GM19328 (cell line): ENCODE measurements around the gene EPS8.
A peak's percentile ranks its signal among the peaks of the same experiment; 100 is the strongest.
"Not testable (repeated sequence)": the region's sequence is repeated elsewhere in the genome, so short reads cannot be mapped to it uniquely, and the experiment has no call there.

Experiments used
- ATAC-seq: cut with Tn5 transposase; IDR thresholded peaks from one replicate; pipeline ENCODE4 v1.9.1; 2021; ENCODE audit warnings: mild to moderate bottlenecking, moderate library complexity; ENCODE audit not compliant: unreplicated experiment

The EPS8 gene

DNA sequence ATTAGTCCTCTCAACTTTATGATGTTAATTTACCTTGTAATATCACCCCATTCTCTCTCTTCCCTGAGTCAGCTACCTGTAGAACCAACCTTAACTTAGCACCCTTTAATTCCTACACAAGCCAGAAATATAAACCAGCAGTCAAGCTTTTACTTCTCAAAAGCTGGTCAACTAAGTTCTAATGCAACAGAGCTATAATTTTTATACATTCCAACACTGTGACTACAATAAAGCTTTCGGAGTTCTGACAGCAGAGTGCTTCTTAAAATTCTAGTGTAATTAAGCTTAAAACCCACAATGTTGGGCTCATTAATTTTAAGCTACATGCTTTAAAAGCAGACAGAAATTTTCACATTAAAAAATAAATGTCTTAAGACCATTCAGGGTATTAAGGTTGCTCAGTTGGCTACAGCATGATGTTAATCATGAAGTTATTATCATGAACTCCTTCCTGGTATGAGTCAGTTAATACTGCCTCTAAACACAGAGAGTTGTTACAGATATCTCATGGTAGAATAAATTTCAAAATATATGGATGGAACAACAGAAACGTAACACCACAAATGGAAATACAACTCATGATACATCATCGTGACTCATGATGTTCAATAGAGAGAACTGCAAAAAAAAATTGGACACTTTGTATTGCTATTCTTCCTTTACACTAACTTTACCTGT lies 126.7 kb downstream of the EPS8 start:
- ATAC-seq = no peak

DNA sequence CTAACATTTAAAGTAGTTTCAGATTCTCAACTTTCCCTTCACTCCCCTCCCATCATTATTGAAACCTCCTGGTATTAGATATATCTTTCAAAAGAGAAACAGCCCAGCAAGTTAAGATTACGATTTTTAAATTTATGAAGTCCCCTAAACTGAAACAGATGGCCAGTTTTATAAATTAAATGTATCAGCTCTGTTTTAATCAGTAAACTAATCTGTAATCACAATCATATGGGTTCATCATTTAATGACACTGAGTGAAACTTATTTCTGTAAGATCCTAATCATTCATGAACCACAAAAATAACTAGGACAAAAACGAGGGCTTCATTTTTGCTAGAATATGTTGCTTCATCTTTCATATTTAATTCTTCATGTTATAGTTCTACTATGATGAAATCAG lies 137.8 kb downstream of the EPS8 start:
- no peak for ATAC-seq

- no peak for ATAC-seq
Measured at GRCh38 chr12:15650399-15651128, 138.6 kb downstream of the EPS8 start.

GRCh38 chr12:15649347-15649746 lies 139.8 kb downstream of the EPS8 start:
- ATAC-seq = no peak

DNA sequence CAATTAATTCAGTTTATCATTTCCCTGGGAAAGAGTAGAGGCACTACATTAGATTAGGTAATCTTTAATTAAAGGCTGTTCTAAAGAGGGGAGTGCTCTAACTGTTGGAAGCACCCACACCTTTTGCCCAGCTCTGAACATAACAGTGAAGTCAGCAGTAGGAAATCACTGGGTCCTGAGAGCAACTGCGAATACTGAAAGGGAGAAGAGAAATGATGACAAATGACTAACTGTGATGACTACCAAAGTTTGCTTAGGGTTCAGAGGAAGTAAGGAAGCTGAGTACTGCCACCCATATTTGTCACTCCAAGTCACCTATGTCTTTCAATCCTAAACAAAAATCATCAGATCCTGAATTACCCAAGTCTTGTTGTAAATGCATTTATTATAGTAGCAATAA lies 140.6 kb downstream of the EPS8 start:
- no peak for ATAC-seq

DNA sequence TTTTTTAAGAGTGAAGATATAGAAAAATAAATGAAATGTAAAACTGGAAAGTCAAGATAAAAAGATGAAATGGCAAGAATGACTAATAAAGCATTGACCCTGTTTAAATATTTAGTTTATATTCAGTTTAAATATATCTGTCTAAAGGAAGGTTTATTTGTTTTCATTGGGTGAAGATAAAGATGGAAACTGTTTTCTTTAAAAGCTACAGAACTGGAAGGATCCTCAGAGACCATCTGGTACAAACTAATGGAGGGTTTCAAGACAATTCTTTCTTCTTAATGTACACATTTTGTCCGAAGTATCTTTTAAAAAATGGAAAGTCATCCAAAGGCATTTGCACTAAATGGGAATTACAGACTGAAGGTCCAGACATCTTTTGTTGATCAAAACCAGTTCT lies 142.6 kb downstream of the EPS8 start:
- no peak for ATAC-seq

DNA sequence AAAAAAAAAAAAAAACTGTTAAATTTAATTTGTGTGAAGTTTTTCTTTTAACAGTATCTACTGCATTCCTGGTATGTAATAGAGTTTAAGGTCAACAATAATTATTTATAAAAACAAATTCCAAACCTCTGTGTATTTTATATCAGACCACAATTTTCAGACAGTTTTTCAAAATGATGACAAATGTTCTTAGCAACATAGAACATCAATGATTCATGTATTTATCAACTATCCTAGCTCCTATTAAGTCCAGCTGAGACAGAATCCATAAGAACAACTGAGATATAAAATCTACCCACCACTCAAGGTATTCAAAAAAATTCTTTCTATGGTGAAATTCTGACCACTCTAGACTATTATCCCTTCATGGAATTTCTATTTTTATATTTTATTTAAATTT lies 144.5 kb downstream of the EPS8 start:
- ATAC-seq = no peak

GRCh38 chr12:15638231-15638630 lies 151.0 kb downstream of the EPS8 start:
- ATAC-seq = no peak

DNA sequence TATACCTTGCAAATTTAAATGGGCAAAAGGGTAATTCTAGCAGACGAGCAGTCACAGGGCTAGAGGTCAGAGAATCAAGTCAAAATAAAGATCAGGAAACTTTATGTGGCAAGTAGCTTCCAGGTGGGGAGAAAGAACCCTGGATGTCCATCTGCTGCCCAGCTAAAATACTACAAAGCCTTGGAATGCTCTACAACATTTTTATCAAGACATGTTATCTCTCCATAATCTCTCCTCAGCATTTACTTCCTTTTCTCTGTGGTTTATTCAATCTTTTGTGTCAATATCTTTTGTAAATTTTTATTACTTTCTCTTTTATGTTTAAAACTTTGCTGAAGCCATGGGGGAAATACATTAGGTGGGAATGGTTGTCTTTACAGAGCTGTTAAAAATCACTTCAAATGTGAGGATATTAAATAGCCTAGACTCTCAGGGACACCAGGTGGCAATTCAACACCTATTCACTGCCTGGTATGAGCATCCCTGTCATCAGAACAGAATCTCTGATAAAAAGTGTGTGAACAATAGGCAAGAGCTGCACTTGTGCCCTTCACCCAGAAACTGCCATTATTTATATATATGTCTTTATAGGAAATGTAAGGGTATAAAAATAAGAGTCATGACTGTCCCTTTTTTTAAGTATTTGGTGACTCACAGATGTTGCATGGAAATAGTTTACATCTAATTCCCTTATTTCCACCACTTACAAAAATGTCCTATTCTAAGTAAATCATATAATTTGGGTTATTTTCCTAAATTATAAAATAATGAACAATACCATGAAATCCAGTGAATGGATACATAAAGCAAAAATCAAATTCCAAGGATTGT lies 152.9 kb downstream of the EPS8 start:
- ATAC-seq = no peak

DNA sequence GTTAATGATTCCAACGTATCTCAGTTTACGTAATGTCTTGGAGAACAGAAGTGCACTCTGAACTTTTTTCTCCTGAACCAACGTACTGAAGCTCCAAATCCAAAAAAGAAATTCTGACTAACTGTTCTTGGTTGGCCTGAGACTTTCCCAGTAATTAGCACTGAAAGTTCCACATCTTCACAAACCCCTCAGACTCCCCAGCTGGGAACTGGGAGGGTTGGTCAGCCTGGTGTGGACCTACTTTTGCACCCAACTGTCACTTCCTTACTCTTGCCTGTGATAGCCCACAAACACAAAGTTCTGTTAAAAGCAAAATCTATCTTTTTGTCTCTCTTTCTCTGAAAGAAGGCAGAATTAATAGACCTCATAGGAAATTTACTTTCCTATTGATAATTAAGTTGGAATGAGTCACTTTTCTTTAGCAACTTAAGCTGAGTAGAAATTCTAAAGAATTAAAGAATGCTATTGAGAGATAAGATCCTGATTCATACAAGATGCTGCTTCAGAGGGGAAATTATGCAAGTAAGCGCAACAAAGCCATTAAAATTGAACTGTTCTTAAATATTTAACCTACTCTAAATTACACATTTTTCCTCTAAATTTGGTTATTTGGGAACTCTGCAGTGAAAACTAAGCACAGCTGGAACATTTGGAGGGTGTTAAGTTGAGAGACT lies 155.0 kb downstream of the EPS8 start:
- no peak for ATAC-seq

DNA sequence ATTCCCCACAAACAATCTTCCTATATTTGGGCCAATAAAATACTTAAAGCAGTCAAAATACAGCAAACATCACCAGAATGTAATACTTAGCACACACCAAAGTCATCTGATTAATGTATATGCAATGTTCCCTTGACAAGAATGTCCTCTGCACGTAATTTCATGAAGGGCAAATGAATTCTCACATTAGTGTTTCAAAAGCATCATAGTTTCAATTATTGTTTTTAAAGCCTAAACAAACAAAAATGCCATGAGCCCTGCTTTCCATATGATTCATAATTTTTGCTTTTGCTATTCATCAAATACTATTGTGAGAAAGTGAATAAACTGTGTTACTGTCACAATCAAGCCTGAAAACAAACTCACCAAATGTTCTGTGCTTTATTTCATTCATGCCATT lies 156.0 kb downstream of the EPS8 start:
- ATAC-seq = no peak

GRCh38 chr12:15632708-15633107 lies 156.5 kb downstream of the EPS8 start:
- ATAC-seq = no peak

DNA sequence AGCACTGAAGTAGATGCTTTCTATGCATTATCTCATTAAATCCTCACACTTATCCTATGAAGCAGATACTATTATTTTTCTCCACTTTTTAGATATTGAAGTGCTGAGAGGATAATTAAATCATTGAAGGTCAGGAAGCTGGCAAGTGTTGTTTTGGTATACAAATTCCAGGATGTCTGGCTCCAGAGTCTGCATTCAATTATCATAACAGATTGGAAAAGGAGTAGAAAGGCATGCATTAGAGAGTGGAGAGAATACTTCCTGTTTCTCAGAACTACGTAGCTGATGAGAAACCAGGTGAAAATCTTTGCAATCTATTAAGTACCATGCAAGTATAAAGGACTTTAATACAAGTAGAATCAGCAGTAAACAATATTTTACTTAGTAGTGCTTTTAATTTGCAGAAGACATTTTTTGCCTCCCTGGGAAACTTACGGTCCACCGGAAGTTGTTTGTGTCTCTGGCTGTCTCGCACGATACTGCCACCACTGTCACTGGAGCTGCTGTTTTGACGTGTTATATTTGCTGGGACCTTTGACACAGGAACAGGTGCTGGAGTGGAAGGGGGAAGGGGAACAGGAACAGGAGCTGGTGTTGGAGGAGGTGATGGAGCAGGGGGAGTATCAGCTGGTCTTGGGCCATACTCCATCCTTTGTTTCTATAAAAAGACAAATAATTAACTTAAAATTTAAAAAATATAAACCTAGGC lies 158.0 kb downstream of the EPS8 start:
- ATAC-seq = no peak

GRCh38 chr12:15629761-15630160 lies 159.4 kb downstream of the EPS8 start:
- no peak for ATAC-seq

DNA sequence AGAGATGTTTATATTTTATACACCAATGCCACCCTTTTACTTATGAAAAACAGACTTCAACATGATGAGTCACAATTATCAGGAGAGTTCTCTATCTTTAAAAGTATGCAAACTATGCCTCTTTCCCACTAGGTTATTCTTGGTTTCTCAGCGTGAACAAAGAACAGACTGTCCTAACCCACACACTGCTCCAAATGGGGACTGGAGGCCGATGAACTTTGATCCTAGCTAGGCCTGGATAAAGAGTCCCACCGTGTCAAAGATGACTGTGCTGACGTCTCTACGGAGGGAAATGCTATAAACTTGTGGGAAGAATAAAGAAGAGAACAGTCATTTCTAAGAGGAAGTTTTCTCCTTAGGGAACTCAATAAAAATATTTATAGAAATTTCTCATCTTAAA lies 160.1 kb downstream of the EPS8 start:
- ATAC-seq = peak; percentile 63

DNA sequence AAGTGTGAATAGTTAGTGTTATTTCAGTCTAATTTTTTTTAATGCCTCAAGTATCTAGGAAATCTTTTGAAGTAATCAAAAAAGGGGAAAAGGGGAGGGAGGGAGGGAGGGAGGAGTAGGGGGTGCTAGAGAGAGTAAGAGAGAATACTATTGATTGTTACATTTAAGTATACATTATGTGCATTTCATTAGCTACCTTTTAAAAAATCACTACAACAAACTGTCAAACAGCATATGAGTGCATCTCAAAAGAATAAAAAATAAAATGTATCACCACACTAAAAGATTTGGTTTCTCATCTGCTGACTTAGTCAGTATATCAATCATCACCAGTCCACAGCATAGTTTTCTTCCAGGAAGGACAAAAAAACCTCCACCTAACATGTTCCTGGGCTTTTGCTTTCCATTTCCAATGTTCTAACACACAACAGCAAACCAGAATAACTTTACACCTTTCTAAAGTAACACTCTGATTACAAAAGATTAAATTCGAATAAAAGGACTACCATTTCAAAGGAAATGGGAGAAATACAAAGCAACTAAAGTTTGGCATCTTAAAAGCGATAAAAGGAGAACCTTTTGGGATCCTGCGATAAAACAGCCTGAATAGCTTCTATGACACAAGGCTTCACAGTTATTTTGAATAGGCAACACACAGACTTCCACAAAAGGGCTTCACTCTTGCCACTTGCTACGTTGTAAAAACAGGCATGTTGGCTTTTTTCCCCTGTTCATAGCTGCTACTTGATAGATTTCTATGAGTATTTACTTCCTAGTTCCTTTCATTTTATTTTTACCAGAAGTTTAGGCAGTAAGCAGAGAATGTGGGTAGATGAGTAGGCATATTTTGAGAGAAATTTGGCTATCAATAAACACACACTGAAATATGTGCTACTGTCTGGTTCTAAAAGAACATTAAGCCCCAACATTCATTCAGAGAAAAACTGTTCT lies 160.9 kb downstream of the EPS8 start:
- ATAC-seq = no peak

- no peak for ATAC-seq
Measured at GRCh38 chr12:15625075-15625474, 164.1 kb downstream of the EPS8 start.

GRCh38 chr12:15620741-15621539 lies 168.2 kb downstream of the EPS8 start:
- no peak for ATAC-seq

DNA sequence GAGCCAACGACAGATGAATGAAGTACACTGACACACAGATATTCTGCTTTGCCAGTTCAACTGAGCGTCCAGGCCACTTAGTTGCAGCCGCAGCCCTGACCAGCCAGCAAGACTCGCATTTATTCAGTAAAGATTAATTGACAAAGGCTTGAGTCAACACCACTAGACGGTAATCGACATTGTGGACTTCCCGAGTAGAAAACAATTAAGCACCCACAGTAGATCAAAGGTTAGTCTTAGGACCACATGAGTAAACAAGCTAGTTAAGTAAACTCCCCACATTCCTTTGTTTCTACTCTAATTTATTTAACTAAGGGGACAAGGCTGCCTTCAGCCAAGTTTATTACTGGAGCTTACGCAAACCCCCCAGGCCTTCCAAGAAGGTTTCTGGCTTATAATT lies 172.7 kb downstream of the EPS8 start:
- ATAC-seq = not testable (repeated sequence)
